GM19463 (cell line): ENCODE data around the gene LAMA3.

Experiments
- ATAC-seq: cut with Tn5 transposase; IDR thresholded peaks from one replicate; pipeline ENCODE4 v1.9.1; 2021; ENCODE audit warnings: mild to moderate bottlenecking, moderate library complexity; ENCODE audit not compliant: unreplicated experiment

The LAMA3 gene

DNA sequence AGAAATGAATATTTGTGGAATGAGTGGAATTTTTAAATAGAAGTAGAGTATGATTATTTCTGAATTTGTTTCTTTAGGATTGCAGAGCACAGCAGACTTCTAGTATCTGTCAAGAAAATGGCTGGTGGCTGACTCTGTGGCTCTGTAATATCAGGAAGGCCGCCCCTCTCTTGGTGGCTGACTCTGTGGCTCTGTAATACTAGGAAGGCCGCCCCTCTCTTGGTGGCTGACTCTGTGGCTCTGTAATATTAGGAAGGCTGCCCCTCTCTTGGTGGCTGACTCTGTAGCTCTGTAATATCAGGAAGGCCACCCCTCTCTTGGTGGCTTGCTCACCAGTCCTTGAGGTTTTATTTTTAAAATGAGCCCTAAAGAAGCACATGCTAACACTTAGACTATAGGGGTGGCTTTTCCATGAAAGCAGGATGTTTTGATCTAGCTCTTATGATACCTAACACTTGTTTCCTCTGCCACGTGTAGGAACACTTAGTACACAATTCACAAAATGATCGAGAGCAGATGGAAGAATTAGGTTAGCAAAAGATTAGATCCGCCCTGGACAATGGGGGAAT is 240.2 kb downstream of the LAMA3 start:
- ATAC-seq = no peak

DNA sequence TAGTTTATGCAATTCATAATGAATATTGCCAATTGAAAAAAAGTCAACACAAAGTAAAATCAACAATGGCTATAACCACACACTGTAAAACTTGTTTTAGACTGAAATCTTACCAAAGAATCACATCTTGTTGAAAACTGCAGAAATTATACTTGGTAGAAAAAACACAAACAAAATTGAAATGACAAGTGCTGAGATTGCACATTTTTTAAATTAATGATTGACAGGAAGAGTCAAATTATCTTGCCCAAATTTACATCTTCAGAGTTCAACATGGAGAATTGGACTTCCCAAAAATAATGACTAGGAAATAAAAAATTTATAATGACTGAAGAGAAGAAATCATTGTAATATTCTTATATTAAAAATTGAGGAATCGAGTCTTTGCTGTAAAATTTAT is 240.7 kb downstream of the LAMA3 start:
- no peak for ATAC-seq

DNA sequence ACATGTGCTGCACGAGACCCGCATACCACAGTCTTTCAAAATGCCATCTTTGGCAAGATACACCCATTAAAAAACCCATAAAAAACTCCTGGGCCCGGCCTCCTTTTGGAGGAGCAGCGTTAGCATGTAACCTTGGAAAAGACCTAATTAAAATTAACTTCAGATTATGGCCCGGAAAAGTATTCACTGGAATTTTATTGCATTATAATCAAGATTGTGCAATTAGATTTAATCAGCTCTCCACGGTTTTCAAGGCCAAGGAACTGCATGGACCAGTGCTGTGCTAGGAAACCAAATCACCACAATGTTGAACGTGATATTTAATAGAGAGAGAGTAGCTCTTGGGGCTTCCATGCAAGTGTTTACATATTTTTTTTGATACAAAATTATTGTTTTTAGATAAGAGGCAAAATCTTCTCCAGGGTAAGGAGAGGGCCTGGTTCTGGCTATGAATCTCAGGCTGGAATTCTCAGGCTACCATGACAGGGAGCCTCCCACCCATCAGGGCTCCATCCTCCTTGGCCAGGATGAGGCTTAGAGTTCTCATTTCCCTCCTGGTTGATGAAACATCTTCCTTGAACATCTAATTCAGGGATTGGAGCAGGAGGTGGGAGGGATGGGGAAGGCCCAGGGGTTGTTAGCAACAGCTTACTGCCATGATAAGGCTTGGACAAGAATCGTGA is 243.3 kb downstream of the LAMA3 start:
- no peak for ATAC-seq

DNA sequence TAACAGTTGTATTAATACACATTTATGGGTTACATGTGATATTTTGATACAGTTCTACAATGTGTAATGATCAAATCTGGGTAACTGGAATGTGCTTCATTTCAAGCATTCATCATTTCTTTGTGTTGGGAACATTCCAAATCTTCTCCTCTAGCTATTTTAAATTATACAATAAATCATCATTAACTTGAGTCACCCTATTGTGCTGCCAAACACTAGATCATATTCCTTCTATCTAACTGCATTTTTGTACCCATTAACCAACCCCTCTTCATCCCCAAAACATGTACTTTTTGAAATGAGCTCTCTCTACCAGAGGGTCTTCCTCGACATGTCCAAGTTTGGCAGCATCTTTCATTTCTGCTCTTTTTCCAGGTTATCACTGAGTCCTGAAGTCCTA is 244.2 kb downstream of the LAMA3 start:
- ATAC-seq = no peak

DNA sequence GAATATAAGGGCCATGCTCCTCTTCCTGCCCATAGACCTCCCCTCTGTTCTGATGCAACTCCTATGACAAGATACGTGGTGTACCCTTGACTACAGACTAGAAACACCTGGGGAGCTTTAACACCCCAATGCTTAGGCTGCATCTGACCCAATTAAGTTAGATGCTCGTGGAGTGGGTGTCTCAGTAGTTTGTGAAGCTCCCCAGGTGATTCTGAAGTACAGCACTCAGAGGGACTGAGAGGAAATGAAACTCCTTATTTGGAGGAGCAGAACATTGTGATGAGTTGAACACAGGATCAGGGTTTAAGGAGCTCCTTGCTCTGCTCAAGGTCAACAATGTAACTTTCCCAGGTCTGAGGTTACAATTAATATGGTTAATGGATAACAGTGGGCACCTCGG is 245.0 kb downstream of the LAMA3 start:
- no peak for ATAC-seq

DNA sequence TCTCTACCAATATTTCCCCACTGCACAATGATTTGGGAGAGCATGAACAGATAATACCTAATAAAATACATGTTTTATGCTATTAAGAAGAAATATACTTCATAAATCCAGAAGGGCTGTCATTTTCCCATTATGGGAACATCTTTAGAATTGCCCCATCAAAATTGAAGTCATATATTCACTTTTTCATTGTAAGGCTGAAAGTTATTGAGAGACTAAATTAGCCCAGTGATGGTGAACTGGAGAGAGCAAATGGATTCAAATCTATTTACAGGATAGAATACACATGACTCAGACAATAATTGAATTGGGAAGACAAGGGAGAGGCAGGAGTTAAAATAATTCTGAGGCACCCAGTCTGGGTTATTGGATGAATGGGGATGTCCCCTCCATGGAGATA is 245.6 kb downstream of the LAMA3 start:
- no peak for ATAC-seq

DNA sequence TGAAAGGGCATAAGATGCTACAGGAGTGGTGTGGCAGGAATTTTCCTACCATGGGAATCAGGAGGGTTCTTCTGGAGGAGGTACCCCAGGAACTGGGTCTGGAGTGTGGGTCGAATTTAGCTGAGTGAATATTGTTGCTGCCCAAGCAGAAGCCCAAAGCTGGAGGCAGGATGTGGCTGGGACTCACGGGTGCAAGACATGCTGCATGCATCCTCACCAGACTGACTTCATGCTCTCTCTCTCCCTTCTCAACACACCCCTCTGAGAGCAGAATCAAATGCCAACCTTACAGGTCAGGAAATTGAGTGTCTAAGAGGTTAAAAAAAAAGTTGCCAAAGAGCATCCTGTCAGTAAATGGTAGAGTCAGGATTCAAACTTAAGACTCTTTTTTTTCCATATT is 246.6 kb downstream of the LAMA3 start:
- ATAC-seq = no peak

DNA sequence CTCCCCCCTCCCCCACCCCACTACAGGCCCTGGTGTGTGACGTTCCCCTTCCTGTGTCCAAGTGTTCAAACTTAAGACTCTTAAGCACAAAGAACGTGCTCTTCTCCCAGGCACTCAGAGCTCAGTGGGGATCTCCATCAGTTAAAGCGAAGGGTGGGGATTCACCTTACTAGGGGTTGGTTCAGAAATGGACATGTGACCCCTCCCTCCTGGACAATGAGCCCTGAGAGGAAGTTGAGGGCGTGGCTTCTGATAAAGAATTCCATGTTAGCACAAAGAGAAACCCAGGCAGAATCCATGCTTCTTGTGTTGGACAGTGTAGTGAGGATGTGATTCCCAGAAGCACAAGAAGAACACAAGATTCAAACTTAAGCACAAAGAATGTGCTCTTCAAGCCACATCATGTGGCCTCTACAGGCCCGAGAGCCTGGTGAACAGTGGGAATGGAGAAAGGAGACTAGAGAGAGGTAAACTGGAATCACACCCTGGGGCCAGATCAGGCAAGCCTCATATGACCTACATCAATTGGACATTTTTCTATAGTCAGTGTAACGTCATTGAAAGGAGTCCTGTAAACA is 247.2 kb downstream of the LAMA3 start:
- no peak for ATAC-seq

DNA sequence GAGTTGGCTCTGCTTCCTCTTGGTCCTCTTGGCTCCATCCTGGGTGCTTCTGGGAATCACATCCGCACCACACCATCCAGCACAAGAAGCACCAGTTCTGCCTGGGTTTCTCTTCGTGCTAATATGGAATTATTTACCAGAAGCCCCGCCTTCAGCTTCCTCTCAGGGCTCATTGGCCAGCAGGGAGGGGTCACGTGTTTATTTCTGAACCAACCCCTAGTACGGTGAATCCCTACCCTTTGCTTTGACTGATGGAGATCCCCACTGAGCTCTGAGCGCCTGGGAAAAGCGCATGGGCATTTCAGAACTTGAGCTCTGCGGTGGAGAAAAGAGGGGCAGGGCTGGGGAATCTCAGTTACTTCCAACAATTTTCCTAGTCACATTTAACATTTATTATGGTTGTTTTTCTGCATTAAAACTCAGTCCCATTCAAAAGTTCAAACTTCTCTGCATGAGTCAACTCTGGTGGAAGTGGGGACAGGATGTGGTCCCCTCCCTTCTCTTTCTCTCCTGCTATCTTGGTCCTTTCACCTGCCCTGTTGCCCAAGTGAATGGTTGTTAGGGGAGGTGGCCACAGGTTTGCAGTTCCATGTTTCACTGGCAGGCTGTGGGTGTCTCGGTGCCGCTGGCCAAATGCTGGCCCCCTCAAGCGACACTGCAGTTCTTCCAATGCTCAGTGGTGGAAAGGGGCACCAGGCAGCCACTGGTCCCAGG is 248.9 kb downstream of the LAMA3 start:
- peak; percentile 49 for ATAC-seq

DNA sequence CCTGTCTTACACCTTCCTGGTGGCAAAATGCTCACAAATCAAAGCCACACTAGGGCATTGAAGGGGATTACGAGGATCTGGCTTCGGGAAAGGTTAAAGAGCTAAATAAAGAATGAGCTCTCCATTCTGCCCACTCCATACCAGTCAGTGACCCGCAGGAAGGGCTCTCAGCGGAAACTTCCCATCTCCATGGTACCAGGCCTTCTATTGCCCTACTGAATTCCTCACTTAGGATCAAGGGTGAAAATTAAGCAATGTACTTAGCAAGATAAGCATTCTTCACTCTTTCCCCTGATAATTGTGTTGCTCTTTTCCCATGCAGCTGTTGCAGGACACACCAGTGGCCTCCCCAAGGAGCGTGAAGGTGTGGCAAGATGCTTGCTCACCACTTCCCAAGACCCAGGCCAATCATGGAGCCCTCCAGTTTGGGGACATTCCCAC is 249.7 kb downstream of the LAMA3 start:
- ATAC-seq = no peak

DNA sequence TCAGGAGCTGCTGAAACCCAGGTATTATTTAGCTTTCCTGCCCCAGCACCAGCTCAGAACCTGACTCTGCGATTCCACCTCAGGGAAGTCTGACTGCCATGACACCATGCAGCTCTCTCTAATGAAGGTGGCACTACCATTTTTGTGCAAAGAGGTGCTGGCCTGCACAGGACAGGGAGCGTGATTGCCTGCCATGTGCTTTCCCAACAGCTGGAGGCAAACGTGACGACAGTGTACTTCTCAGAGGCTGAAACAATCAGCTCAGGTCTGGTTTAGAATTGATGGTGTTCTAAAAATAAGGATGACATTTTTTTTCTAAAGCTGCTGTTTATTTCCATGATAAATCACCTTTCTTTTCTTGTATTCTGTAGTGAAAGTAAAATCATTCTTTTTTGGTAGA is 250.1 kb downstream of the LAMA3 start:
- ATAC-seq = no peak

DNA sequence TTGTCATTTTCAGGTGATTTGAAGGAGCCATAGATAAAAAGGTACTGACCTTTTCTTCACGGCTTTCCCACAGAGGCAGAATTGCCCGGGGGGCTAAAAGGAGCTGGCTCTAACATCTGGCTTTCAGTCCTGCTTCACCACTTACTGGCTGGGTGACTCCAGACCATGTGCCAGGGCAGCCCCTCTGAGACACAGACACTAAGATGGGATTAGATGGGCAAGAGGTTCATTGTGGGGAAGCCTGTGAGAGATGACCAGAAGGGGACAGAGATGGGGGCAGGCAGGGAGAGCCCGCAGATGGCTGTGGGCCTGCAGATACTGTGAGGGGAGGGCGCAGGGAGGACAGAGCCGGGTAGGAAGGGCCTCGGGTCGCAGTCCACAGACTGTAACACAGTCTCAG is 250.6 kb downstream of the LAMA3 start:
- ATAC-seq = no peak

DNA sequence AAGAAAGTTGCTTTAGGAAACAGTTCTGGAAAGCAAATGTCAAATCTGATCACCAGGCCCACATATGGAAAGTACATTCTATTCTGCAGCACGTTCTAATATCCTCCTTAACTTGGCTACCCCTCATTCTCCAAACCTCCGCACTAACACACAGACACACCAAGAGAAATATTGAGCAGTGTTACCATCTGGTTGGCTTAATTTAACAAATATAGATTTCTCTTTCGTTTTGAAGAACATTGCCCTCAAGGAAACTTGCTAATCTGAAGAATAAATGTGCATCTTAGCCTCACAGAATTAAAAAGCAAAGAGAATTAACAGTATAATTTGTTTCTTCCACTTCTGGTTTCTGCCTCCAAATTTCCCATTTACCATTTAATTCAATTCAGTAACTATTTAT is 252.5 kb downstream of the LAMA3 start:
- ATAC-seq = no peak

DNA sequence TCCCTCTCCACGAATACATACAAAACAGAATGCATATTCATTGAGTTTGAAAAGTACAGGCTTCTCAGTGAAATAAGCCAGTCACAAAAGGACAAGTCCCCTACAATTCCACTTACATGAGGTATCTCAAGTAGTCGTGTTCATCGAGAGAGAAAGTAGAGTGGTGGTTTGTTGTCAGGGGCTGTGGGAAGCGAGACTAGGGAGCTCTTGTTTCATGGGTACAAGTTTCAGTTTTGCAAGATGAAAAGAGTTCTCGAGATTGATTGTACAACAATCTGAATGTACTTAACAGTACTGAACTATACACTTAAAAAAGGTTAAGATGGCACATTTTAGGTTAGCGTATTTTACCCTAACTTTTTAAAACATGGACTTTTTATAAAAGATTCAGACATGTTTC is 253.9 kb downstream of the LAMA3 start:
- ATAC-seq = peak; percentile 78

DNA sequence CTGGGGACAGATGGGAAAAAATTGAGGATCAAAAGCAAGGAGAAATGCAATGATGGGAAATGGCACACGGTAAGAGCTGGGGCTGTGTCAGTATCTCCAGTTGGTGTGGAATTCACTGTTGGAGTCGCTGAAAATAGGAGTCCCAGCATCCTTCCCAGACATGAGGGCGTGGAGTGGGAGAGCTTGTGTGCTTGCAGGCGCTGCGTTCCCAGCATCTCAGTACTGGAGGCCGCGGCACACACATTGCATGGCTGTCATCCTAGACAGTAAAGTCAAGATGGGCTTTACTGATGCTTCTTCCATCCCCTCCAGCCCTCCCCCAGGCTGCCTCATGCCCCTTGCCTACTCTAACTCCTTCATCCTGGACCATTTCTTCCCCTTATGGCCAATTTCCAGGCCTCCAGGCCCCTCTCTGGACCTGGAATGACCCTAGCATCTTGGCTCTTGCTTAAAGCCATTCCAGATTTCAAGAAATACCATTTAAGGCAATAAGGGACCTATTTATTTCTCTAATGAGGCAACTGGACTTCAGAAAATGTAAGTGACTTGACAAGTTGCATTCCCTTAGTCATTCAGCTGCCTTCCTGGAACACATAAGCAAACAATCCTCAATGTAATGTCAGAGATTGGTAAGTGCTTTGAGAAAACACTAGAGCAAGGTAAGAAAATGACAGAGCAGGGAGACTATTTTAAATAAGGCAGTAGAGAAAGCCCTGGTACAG is 254.8 kb downstream of the LAMA3 start:
- ATAC-seq = no peak

DNA sequence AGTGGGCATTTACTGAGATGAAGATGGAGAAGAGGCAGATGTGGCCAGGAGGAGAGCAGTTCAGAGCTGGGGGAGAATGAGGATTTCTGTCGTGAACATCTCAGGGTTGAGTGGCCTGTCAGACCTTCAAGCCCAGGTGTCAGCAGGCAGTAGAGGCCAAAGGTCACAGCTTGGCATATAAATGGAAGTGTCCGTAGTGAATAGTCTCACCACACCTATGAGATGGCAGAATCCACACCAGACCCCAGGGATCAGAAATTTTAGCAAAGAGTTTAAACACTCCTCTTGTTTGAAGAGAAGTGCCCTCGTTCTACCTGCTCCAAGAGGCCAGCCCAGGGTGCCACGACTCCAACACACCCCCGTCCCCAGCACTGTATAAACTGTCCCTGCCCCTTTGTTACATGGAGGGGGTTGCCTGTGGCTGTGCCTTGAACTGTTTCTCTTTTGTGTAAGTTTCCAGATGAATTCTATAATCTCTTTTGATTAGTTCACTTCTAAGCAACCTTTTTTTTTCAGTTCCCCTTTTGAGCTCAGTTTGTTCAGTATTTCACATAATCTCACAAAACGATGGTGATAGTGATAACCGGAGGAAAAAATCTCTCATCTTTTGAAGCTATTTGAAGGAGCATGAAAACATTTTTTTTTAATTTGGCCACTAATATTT is 256.3 kb downstream of the LAMA3 start:
- peak; percentile 35 for ATAC-seq

DNA sequence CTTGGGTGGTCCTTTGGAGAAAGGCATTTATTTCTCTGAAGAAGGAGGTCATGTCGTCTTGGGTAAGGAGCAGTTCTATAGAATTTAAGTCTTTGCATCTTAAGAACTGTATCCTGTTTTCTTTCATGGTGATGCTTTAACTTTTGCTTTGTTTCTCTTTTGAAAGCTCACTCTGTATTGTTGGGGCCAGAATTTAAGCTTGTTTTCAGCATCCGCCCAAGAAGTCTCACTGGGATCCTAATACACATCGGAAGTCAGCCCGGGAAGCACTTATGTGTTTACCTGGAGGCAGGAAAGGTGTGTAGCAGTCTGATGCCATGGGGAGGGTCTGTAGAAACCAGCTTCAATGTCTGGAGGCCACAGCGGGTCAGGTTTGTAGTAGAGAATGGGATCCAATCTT is 260.6 kb downstream of the LAMA3 start:
- ATAC-seq = no peak

DNA sequence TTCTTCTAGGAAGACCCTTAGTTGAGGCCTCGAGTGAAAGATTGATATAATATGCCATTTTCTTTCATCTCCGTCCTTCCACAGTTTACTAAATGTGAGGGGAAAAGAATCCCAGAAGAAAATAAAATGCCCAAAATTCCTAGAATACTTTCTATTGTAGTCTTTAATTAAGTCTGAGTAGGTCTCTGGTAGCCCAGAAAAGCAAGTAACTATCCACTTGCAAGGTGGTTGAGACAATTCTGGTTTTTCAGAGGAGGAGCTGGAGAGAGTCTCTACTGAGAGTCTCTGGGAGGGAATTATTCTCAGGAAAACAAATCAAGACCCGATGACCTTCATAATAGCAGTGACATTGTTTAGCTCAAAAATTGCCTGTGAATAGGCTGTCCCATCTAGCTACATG is 261.4 kb downstream of the LAMA3 start:
- no peak for ATAC-seq

DNA sequence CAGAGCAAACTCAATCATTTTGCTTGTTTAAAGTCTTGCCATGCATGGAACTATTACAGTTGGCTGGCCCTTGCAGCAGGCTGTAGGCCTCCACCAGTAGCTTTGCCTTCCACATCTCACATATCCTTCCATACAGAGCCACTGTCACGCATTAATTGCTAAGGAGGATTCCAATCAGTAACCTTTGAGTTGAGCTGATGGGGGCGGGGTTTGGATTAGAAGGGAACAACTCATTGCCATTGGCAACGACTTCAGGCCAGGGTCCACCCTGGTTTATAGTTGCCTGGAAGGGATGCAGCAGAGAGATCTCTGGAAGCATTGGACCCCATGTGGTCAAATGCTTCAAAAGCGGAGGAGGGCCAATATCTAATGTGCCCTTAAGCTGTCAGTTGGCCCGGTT is 262.0 kb downstream of the LAMA3 start:
- ATAC-seq = no peak

DNA sequence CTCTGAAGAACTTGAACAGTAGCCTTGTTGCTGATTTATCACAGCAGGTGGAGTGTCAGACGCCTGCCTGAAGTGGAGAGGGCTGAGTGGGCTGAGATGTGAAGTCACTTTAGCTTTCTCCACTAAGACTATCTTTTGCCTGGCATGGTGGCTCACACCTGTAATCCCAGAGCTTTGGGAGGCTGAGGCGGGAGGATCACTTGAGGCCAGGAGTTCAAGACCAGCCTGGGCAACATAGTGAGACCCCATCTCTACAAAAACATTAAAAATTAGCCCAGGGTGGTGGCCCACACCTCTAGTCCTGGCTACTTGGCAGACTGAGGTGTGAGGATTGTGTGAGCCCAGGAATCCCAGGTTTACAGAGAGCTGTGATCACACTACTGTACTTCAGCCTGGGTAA is 264.7 kb downstream of the LAMA3 start:
- ATAC-seq = no peak

DNA sequence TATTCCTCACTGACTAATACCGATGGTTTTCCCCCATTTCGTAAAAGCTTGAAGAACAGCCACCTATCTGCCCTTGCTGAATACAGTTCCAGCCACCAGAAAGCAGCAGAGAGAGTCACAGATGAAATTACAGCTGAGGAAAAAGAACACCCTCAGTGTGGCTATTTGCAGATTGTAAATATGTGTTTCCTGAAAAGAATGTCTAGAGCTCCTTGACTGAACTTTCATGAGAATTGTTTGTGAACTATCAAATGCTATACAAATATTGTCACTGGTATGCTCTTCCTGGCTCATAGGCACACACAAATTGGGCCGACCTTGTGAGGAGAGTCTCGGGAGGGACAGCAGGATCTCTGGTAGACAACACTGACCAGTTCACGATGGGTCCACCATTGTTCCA is 267.2 kb downstream of the LAMA3 start:
- ATAC-seq = no peak
